T1000 (cell line): ENCODE results near the gene RPL36AL.

Experiments used
- DNase-seq: peaks from one replicate; lab custom pipeline; 2025; ENCODE audit warnings: mixed read lengths; lab: John Stamatoyannopoulos, UW

RPL36AL gene

GRCh38 chr14:49581209-49582112, 39.0 kb downstream of the RPL36AL start:
- no peak for DNase-seq

DNA sequence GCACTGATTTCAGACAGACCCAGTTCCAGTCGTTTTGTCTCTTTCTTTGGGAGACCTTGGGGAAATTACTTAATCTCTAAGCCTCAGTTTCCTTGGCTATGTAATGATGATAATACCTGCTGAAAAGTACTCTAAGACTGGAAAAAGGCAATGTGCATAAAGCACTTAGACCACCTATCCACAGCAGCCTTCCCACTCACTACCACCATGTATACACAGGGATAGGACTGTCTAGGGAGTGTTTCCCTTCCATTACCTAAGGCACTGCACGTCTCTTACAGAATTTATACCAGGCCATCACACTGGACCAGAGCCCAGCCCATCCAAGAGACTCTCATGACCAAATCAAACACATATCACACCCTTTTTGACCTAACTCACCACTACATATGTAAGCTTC, 40.6 kb downstream of the RPL36AL start:
- DNase-seq: no peak

DNA sequence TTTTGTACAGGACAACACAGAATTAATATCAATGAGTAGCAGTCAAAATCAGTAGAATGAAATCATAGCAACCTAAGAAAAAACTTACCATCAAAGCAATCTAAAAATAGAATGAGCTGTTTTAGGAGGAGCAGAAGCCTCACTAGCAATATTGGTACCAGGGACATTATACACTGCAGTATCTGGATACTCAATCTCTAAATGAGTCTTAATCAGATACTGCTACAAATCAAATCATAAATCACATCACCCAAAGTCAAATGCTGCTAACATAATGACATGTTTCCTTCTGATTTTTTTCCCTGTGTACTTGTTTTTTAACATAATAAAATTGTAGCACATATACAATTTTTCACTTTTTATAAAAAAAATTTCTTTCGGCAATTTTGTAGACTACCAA, 42.3 kb downstream of the RPL36AL start:
- DNase-seq: no peak

DNA sequence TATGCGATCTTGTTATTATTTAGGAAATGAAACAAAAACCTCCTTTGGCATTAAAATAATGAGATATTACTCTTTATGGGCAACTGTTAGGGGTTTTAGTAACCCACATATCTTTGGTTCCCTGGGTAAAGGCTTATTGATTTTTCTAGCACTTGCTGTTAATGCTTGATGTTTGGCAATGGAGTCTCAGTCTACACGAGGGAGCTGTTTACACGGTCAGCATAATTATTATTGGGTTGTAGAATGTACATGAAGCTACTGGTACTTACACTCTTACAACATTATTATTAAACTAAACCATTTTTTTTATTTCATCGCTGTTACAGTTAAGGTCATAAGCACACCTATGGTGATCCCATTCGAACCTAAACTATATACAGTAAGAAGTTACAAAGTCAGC, 46.4 kb downstream of the RPL36AL start:
- no peak for DNase-seq

GRCh38 chr14:49569281-49569680, 51.1 kb downstream of the RPL36AL start:
- DNase-seq: no peak
